Natural killer cell (primary cell): ENCODE measurements around the gene HMCN1. TPM values are rescaled to one million over a fixed set of nuclear protein-coding genes. Genes with fewer than 3 reads are reported as not detected.

ENCODE experiments used
- ATAC-seq, 3 donors: fragments of 150-1000 bp in 2 of 3; fragments of 200-7000 bp in 1 of 3; cut with Tn5 transposase; 1 replicate in 1 of 3; 2 replicates in 2 of 3; pipeline ENCODE4 v1.10.0; 2021; ENCODE audit warnings: mild to moderate bottlenecking in 2 of 3, moderate library complexity in 2 of 3
- DNase-seq, 2 donors: peaks; one replicate each; pipeline versions ENCODE4 v3.0.0 to v3.0.0-alpha.2; 2013 to 2021; ENCODE audit warnings: mixed read lengths in 1 of 2
- H3K27ac ChIP-seq: one replicate; pipeline ENCODE4 v1.5.1; 2013; ENCODE audit warnings: mild to moderate bottlenecking, low read length
- H3K27me3 ChIP-seq: one replicate; pipeline ENCODE4 v1.6.1; 2013; ENCODE audit warnings: low read length; ENCODE audit not compliant: control insufficient read depth, insufficient read depth
- H3K36me3 ChIP-seq: one replicate; pipeline ENCODE4 v1.6.1; 2013; ENCODE audit warnings: low read length; ENCODE audit not compliant: control insufficient read depth, insufficient read depth
- H3K4me1 ChIP-seq: one replicate; pipeline ENCODE4 v1.6.1; 2013; ENCODE audit warnings: low read length; ENCODE audit not compliant: control insufficient read depth, insufficient read depth
- H3K4me3 ChIP-seq: one replicate; pipeline ENCODE4 v1.5.1; 2013; ENCODE audit warnings: low read length
- H3K9me3 ChIP-seq: one replicate; pipeline ENCODE4 v1.6.1; 2013; ENCODE audit warnings: low read length; ENCODE audit not compliant: control insufficient read depth, insufficient read depth
- H3K27ac Mint-ChIP-seq, 2 donors: one replicate each; pipeline ENCODE4 v1.8.0; 2022; ENCODE audit warnings: mild to moderate bottlenecking in 2 of 2, mixed read lengths in 2 of 2, moderate library complexity in 1 of 2
- H3K27me3 Mint-ChIP-seq, 2 donors: one replicate each; pipeline ENCODE4 v1.8.0; 2022; ENCODE audit warnings: low read depth in 2 of 2, mixed read lengths in 2 of 2
- H3K36me3 Mint-ChIP-seq: one replicate; pipeline ENCODE4 v1.8.0; 2022; ENCODE audit warnings: mixed read lengths
- H3K4me1 Mint-ChIP-seq, 2 donors: one replicate each; pipeline ENCODE4 v1.8.0; 2022; ENCODE audit warnings: mixed read lengths in 2 of 2
- H3K4me3 Mint-ChIP-seq: one replicate; pipeline ENCODE4 v1.8.0; 2022; ENCODE audit warnings: mild to moderate bottlenecking, moderate library complexity, mixed read lengths
- H3K9me3 Mint-ChIP-seq, 2 donors: one replicate each; pipeline ENCODE4 v1.8.0; 2022; ENCODE audit warnings: mixed read lengths in 2 of 2
- CTCF ChIP-seq: fragments of 200-600 bp; IDR thresholded peaks from one replicate; pipeline ENCODE4 v1.8.0; 2022; ENCODE audit warnings: antibody characterized with exemption
- WGBS: methylation state at CpG from one replicate; pipeline ENCODE4 v1.1.7; 2013; ENCODE audit warnings: missing lambda C conversion rate; ENCODE audit not compliant: insufficient coverage; 5-methylcytosine and 5-hydroxymethylcytosine counted together
- intact Hi-C: fragments of 100-400 bp; cut with micrococcal nuclease; formaldehyde crosslinking; loops from one replicate; pipeline ENCODE4 v1.14.2; 2022
- total RNA-seq, 4 donors: library from RNA; stranded (reverse); fragments of 120-200 nt in 1 of 4; gene quantifications; one replicate each; pipeline versions ENCODE4 v1.2.3 to v1.2.4, GENCODE V29; 2013 to 2022

Gene HMCN1
- total RNA-seq, 3 donors from 2014 or later (not counting 1 experiment from before 2014, with no cell fraction given) = 0.02 to 0.45 (median 0.39) TPM

- Histone ChIP-seq H3K27me3 (no peaks in the 10 kb centered on the region), H3K4me3 (no peak overlapping the region), H3K9me3 (no peaks in the 10 kb centered on the region), H3K36me3 (no peaks in the 10 kb centered on the region), H3K4me1 (no peaks in the 10 kb centered on the region), H3K27ac (no peak overlapping the region)
- DNase-seq (no peak), ATAC-seq (no peak)
- intact Hi-C loops = no loop called here
- WGBS = 88% methylated on average over 1 of the region's 2 CpGs
- no peaks in the 10 kb centered on the region for H3K36me3 Mint-ChIP-seq
- no peak for TF ChIP-seq CTCF
- H3K9me3 Mint-ChIP-seq = peaks cover 0 to 2% of the 10 kb centered on the region in 2 donors
- peaks cover 0 to 5% of the 10 kb centered on the region in 2 donors for H3K27me3 Mint-ChIP-seq
- no peak overlapping the region for H3K4me3 Mint-ChIP-seq
- H3K4me1 Mint-ChIP-seq = no peaks in the 10 kb centered on the region
- H3K27ac Mint-ChIP-seq = no peak overlapping the region
Measured at GRCh38 chr1:186231861-186232436, 497.8 kb downstream of the HMCN1 start.

GRCh38 chr1:186234976-186235686, 500.9 kb downstream of the HMCN1 start:
- Mint-ChIP-seq H3K36me3 (no peaks in the 10 kb centered on the region), H3K4me1 (no peaks in the 10 kb centered on the region), H3K27me3 (peaks cover 0 to 3% of the 10 kb centered on the region in 2 donors), H3K9me3 (peaks cover 0 to 2% of the 10 kb centered on the region in 2 donors), H3K4me3 (no peak overlapping the region), H3K27ac (no peak overlapping the region)
- no peak for TF ChIP-seq CTCF
- DNase-seq (no peak), ATAC-seq (no peak)
- Histone ChIP-seq H3K4me1 (no peaks in the 10 kb centered on the region), H3K27ac (no peak overlapping the region), H3K36me3 (no peaks in the 10 kb centered on the region), H3K4me3 (no peak overlapping the region), H3K9me3 (no peaks in the 10 kb centered on the region), H3K27me3 (no peaks in the 10 kb centered on the region)
- intact Hi-C loops = no loop called here
- 60% methylated on average over 2 of the region's 2 CpGs for WGBS

DNA sequence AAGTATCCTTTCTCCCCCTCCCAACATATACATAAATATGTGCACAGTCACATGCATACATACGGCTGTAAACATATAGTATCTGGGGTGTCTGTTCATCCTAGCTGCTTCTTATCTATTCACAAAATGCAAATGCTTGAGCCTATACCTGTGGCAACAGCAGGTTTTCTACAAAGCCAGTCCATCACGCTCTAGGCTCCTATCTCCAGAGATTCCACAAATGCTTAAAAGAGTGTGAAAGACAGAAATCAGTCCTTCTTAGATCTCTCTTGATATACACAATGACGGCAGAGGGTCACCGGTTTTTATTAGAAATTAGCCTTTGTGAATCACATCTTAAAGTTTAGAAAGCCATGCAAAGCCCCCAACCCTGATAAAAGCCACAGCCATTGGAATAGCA, 501.5 kb downstream of the HMCN1 start:
- H3K36me3 Mint-ChIP-seq = no peaks in the 10 kb centered on the region
- H3K27ac Mint-ChIP-seq = no peak overlapping the region
- Histone ChIP-seq H3K27me3 (no peaks in the 10 kb centered on the region), H3K27ac (no peak overlapping the region), H3K9me3 (no peaks in the 10 kb centered on the region), H3K4me3 (no peak overlapping the region), H3K4me1 (no peaks in the 10 kb centered on the region), H3K36me3 (no peaks in the 10 kb centered on the region)
- WGBS = 91% methylated on average over 4 of the region's 4 CpGs
- no peak for TF ChIP-seq CTCF
- H3K4me1 Mint-ChIP-seq = no peaks in the 10 kb centered on the region
- H3K9me3 Mint-ChIP-seq = peaks cover 0 to 2% of the 10 kb centered on the region in 2 donors
- ATAC-seq = no peak
- intact Hi-C loops = no loop called here
- H3K27me3 Mint-ChIP-seq = peaks cover 0 to 3% of the 10 kb centered on the region in 2 donors
- DNase-seq = no peak
- H3K4me3 Mint-ChIP-seq = no peak overlapping the region
